Measurements from ENCODE around the gene ZBTB48.
"Not testable (repeated sequence)": the region's sequence is repeated elsewhere in the genome, so short reads cannot be mapped to it uniquely, and the experiment has no call there.

The ZBTB48 gene

DNA sequence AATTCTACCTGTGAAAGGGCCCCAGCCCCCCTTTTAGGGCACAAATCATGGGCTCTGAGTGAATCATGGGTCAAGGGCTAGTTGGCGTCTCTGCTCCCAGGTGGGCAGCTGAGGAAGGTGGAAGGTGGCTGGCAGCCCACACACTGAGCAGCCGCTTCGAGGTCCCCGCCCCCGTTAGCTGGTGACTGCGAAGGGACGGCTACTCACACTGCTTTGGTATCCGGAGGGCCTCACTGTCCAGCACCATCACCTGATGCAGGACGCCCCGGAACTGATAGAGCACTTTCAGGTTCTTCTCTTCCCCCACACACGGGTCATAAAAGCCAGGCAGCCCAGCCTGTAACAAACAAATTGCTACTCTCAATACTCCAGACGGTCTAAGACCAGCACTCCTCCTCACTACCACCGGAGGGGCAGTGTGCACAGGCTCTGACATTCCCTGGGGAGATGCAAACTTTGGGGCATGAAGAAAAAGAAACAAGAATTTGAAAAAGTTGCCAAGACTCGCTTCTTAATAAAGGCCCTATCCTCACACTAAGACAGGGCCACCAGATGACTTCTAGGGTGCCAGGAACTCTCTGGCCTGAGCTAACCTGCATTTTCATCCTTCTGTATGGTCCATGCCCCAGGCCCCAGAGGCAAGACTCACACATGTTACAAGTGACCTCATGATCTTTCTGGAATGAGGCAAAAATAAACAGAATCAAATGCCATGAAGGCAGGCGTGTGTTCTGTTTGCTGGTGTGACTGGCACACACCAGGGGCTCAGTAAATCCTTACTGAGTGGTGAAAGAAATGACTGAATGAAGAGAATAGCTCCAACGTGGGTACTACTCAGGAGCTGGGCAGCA lies 56.3 kb downstream of the ZBTB48 start:
- no peak for DNase-seq

DNA sequence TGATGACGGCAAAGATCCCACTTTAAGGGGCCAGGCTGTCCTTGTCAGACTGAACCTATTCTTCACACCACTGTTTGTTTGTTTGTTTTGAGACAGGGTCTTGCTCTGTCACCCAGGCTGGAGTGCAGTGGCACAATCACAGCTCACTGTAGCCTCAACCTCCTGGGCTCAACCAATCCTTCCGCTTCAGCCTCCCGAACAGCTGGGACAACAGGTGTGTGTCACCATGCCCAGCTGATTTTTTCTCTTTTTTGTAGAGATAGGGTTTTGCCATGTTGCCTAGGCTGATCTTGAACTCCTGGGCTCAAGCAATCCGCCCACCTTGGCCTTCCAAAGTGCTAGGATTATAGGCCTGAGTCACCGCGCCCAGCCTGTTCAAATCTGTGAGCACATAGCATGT lies 57.0 kb downstream of the ZBTB48 start:
- not testable (repeated sequence) for DNase-seq

DNA sequence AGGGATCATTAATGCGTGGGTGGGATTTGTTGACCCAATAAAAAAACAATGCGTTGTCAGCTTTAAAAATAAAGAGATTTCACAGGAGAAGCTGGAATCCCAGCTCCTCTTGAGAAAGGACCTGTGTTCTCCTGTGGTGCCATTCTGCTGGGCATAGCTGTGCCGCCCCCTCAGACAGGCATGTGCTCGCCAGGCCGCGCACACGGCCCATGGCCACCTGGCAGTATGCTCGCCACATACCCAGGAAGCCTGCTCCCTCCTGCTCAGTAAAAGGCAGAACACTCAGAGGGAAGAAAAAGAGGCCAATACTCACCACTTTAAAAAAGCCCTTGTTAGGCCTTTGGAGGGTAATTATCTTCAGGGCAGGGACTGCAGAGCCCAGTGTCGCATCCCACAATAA lies 58.0 kb downstream of the ZBTB48 start:
- DNase-seq = no peak

DNA sequence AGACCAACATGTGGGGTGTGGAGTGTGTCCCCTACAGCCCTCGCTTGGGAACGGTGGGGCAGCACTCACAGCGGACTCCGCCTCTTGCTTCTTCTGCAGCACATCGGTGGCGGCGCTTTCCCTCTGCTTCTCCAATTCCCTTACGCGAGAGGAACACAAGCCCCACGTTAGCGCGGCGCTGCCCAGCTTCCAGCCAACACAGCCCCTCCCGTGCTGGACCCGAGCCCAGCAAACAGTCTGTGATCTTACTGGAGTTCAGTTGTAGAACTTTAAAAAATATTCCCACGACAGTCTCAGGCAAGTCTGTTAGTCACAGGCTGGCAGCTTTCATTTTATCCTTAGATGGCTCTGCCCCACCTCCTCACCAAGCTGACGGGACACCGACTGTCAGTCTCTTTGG lies 58.4 kb downstream of the ZBTB48 start:
- no peak for DNase-seq

Data from HCEC 1CT (cell line).